Stimulated activated CD4-positive, alpha-beta T cell treated with anti-CD3 and anti-CD28 coated beads, TNF-alpha, amount 100 ng/mL, for 24 hours (primary cell): ENCODE measurements around the gene SHISAL2A.

ENCODE experiments used
- DNase-seq, 3 experiments: peaks; one replicate each; pipeline ENCODE4 v3.0.0-alpha.2; 2020; ENCODE audit warnings: low read depth in 3 of 3

The SHISAL2A gene

GRCh38 chr1:52621950-52622349, 11.0 kb upstream of the SHISAL2A start:
- no peak for DNase-seq

GRCh38 chr1:52623812-52624211, 9.2 kb upstream of the SHISAL2A start:
- no peak for DNase-seq

GRCh38 chr1:52627028-52627427, 5.9 kb upstream of the SHISAL2A start:
- DNase-seq, result no peak

GRCh38 chr1:52628614-52629324, 4.2 kb upstream of the SHISAL2A start:
- no peak for DNase-seq

- no peak for DNase-seq
Observed at GRCh38 chr1:52629325-52629643, 3.7 kb upstream of the SHISAL2A start.

- DNase-seq, result no peak
Observed at GRCh38 chr1:52629667-52630066, 3.3 kb upstream of the SHISAL2A start.

- no peak for DNase-seq
Observed at GRCh38 chr1:52631759-52632331, 1.1 kb upstream of the SHISAL2A start.

GRCh38 chr1:52633291-52633754, 355 bp downstream of the SHISAL2A start:
- peak in 1 of 3 experiments; percentile 7 for DNase-seq

GRCh38 chr1:52634111-52634510, 1.1 kb downstream of the SHISAL2A start:
- DNase-seq, result no peak

- no peak for DNase-seq
Observed at GRCh38 chr1:52635321-52636089, 2.5 kb downstream of the SHISAL2A start.

GRCh38 chr1:52636721-52637695, 4.0 kb downstream of the SHISAL2A start:
- peak; percentile 42 to 63 (median 45) for DNase-seq

- no peak for DNase-seq
Observed at GRCh38 chr1:52637946-52638345, 5.0 kb downstream of the SHISAL2A start.

GRCh38 chr1:52640697-52641096, 7.7 kb downstream of the SHISAL2A start:
- DNase-seq, result no peak

GRCh38 chr1:52641307-52641706, 8.3 kb downstream of the SHISAL2A start:
- DNase-seq, result no peak

GRCh38 chr1:52645261-52645660, 12.3 kb downstream of the SHISAL2A start:
- no peak for DNase-seq

- DNase-seq, result no peak
Observed at GRCh38 chr1:52651904-52652303, 18.9 kb downstream of the SHISAL2A start.

GRCh38 chr1:52653207-52653849, 20.4 kb downstream of the SHISAL2A start:
- no peak for DNase-seq

- DNase-seq, result no peak
Observed at GRCh38 chr1:52654063-52654462, 21.1 kb downstream of the SHISAL2A start.

- no peak for DNase-seq
Observed at GRCh38 chr1:52657702-52658101, 24.7 kb downstream of the SHISAL2A start.

GRCh38 chr1:52658795-52659194, 25.8 kb downstream of the SHISAL2A start:
- DNase-seq, result no peak

- DNase-seq, result peak in 1 of 3 experiments; percentile 30
Observed at GRCh38 chr1:52659356-52659755, 26.4 kb downstream of the SHISAL2A start.
